HG02852 (cell line): ENCODE results near the gene AMACR.

Experiments used
- ATAC-seq: cut with Tn5 transposase; IDR thresholded peaks from one replicate; pipeline ENCODE4 v1.9.1; 2021; ENCODE audit warnings: mild to moderate bottlenecking, moderate library complexity; ENCODE audit not compliant: unreplicated experiment

Gene AMACR

DNA sequence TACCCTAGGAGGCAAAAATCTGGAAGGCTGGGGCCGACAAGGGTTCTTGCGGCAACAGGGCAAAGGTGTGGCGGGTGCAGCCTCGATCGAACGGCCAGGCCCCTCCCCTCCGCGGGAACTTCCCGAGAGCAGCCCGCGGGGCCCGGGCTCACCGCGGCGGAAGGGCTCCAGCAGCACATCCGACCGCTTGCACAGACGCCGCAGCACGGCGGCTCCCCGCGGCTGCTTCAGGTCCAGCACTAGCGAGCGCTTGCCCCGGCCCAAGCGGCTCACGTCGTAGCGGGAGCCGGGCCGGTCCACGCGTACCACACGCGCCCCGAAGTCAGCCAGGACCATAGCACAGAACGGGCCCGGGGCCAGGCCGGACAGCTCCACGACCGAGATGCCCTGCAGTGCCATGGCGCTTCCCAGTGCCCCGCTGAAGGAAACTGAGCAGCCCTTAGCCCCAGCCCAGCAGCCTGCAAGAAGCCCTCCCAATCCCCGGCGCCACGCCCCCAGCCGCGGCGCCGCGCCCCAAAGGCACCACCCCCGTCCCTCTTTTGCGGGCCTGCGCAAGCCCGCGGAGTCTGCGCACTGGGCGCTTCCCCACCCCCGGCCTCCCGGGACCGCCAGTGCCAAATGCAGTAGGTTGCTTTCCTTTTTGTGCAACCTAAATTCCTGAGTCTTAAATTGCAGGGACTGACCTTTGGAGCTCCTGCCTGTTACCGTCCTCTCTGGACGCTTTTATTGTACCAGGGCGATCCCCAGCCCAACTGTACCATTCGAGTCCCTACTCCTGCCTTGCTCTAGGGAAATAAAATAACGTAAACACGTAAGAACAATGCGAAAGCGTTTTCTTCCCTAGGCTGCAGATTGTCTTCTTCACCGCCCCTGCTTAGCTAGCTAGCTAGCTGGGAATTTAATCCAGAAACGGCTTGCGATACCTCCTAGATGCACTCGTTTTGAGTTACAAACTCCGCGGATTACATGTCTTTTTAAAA is at the start of gene AMACR:
Gene AMACR (minus strand): TSS at position 430 of the 980 bp plus-strand sequence. CDS start 31 bp downstream, at position 399.
- ATAC-seq: peak; percentile 92

DNA sequence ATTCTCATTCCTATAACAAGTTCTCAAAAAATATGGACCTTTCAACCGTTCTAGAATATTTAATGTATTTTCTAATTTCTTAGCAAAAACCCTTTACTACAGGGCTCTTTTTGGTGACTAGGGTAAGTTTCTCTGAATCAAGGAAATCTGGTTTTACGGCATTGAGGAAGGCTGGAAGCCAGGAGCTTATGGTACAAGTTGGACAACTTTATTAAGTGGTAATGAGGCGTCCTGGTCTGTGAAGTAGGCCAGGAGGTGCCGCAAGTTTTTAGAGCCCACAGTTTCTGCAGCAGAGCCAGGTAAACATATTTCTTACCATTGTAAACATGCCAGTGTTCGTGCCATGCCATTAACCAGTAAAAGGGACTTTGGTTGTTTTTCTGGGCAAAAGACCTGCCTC is 49.7 kb upstream of the AMACR start:
- no peak for ATAC-seq

DNA sequence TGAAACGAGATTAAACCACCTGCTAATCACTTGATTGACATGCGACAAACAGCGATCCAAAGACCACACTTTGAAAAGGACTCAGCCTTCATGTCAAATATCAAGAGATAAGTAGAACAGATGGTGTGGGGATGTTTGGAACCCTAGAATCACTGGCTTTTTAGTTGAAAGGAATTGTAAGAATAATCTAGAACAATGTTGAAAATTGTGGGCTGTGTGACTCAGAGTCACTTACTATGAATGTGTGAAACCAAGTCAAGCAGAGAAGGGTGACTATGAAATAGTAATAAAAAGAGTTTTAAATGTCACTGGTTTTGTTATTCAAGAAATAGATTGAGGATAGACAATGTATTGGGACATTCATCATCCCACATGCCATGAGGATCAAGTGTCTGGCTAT is 49.3 kb upstream of the AMACR start:
- no peak for ATAC-seq

DNA sequence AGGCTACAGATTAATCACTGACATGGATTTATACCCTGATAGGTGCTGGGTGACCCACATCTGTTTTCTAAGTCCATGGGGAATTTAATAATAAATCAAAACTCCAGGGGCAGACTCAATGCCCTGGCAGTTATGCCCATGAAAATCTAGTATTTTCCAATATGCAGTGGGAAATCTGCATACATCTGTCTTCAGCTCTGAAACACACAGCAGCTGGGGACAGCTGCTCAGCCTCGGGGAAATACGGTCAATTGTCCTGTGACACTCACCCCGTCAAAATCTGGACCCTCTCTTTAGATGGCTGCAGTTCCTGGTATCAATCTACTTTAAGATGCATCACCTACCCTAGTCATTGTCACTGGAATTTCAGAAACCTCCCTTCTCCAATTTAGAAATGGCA is 47.8 kb upstream of the AMACR start:
- ATAC-seq: no peak

DNA sequence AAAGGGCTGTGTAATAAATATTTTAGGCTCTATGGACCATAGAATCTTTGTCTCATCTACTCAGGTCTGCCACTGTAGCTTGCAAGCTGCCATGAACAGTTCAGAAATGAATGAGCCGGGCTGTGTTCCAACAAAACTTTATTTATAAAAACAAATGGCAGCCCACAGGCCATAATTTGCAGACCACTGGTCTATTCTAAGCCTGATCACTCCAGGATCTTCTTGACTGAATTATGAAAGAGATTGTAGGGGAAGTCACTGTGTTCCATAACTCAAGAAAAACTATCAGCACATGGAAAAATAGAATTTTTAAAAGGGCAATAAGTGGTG is 46.5 kb upstream of the AMACR start:
- ATAC-seq: no peak

DNA sequence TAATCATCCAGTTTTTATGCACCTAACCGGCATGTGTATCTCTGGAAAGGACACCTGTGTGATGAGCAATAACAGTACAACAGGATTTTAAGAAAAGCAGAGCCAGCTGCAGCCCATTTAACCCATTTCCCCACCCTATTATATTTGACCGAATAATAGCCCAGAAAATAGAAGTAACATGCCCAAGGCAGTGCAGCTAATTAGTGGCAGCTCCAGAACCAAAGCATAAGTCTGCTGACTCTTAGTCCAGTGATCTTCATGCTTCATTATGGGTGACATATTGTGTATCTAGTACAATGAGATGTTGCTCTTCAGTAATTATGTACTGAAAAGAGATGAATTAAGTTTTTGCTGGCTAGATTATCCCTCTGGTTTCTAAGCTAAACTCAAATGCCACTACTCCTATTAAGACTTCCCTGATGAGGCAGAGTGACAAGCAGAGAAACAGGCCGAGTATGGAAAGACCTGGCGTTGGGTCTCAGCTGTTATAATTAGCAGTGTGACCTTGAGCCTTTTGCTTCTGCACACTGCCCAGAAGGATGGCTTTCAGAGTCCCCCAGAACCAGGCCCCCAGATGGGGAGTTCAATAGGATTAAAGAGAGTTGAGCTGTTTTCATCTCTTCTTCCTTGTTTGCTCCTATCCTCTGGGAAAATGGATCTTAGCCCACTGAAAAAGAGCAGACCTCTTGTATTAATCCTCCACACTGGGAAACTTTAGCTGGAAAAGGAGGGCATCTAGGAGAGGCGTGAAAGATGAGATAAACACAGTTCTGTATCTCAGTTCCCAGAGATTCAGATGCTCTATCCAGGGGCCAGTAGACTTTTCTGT is 45.9 kb upstream of the AMACR start:
- ATAC-seq: no peak

DNA sequence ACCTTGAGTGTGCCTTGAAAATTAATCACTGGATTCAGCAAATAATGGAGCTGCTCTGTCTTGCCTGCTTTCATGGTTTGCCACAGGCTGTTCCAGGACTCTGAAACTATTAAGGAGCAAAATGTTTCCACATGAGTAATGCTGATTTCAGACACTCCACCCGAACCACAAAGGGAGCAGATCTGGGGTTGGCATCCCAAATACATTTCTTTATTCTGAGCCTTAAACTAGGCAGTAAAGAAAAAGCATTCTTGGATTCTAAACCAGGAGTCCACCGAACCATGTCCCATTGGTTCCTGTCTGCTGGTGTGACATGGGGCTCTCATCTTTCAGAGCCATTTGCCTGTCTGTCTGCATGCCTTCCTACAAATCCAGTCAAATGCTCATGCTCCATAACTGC is 45.3 kb upstream of the AMACR start:
- ATAC-seq: no peak

DNA sequence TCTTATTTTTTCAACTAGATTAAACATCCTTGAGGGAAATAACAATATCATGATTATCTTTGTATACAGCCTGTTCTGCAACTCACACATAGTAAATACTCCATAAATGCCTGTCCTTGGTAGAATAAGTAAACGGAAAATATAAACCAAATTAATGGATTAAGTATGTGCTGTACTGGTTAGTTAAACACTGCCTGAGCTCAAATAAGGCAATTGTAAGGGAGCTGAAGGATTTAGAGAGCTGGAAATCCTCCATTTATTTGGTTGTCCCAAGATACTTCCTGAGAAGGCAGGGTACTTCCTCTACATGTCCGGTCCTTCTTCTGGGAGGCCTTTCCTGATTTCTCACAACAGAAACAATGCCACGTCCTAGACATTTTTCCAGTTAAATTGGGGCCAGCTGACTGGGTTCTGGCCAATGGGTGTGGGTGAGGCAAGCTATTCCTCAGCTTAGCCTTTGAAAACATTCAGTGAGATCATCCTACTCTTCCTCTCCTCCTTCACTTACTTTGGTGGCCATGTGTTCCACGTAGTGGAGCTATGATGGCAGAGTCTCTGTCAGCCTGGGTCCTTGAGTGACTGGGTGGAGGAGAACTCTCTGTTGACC is 43.6 kb upstream of the AMACR start:
- ATAC-seq: no peak

DNA sequence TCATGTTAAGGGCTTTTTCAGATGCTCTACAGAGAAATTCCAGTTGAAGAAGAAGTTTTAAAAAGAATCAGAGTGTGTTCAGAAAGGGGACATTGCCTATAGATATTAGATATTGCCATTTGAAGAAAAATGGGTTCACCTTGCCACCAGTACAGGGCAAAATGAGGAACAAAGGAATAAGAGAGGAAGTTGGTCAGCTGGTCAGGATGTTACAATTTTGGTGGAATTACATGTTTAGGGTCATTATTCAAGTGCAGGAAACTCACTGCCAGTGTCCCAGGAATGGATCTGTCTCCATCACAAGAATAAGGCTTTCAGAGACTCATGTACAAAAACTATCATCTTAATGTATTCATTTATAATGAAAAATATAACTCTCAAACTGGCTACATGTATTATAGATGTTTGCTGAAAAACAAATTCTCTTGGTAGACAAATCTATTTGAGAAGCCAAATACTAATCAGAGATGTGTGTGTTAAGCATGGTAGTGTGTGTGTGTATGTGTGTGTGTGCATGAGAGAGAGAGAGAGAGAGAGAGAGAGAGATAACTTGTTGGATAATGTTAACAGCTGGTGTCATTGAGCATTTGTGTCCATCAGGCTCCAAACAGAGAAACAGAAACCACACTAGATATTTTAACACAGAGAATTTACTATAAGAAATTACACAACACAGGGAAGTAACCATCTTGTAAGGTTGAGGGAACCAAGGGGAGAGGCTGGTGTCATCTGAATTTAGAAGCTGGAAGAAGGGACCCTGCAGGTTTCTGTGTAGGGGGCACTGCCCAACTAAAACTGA is 40.1 kb upstream of the AMACR start:
- no peak for ATAC-seq

DNA sequence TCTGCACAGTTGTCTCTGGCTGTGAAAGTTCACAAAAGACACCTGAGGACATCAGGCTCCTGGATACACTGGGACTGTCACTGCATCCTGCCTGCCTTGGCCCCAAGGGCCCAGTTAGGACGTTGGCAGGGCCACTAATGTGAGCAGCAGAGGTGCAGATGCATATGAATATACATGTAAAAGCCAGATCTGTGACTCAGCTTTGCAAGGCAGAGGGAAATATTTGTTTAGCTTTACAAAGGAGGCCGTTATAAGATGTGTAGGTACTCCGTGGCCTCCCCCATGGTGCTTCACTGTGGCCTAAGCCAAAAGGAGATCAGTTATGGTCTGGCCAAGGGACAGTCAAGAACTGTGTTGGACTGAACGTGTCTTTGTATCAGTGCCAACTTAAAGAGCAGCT is 39.3 kb upstream of the AMACR start:
- ATAC-seq: no peak

DNA sequence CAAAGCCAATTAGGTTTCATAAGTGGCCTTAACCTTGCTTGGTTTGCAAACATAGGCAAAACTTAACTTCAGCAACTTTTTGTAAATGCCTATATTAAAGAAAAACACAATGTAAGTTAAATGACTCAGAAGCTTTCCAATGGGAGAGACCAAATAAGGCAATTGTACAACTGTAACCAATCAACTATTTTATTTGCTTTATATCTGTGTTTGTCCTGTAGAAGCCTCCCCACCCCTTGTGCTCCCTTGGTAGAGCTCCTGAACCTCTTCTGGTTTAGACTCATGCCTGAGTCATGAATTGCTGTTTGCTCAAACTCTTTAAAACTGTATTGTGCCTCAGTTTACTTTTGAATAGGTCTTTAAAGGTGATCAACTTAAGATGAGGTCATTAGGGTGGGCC is 38.1 kb upstream of the AMACR start:
- no peak for ATAC-seq

DNA sequence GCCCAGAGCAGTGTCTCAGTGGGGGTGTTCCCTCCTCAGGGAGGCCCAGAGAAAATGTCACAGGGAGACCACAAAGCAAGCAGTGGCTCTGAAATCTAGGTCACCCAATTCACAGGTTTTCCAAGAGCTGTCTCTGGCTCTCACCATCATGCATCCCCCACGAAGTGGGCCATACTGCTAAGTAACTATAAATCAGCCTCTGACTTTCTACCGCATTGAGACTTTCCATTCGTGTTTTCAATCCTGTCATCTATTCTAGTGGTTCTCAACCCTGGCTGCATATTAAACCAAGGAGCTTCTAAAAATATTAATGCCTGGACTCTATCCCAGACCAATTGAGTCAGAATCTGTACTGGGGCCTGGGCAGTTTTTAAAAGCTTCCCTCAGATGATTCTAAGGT is 37.2 kb upstream of the AMACR start:
- no peak for ATAC-seq

DNA sequence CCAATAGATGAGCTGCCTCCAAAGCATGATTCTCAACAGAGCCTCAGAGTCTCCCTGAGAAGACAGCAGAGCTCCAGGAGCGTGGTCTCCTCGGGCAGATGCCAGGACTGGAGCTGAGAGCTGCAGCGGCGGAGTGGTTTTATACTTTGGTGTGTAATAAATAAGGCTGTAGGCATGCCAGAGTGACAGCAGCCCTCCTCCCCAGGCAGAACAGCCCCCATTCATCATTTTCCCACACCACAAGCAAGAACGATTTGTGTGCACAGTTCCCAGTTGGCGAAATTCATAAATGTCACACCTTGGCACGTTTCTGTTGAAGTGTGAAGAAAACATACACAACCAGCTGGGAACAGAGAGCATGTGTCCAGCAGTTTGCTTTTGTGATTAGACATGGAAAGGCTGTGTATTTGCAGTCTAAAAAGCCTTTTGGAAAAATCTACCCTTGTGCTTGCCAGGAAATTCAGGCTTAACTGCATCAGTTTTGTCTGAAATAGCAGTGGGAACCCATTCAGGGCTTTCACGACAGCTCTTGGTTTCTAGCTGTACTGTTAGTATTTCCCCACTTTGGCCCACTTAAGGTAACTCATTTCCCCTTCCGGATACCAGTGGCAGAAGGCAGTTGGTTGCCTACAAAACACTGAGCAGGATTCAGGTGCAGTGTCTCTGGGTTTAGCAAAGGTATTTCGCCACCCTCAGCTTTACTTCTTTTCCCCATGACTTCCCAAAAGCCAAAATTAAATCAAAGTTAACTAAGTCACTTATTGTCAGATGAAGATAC is 35.4 kb upstream of the AMACR start, which contains the start of gene C1QTNF3:
Gene C1QTNF3 (minus strand): TSS at position 115 of the 778 bp plus-strand sequence. CDS start 88 bp downstream, at position 27.
- no peak for ATAC-seq

DNA sequence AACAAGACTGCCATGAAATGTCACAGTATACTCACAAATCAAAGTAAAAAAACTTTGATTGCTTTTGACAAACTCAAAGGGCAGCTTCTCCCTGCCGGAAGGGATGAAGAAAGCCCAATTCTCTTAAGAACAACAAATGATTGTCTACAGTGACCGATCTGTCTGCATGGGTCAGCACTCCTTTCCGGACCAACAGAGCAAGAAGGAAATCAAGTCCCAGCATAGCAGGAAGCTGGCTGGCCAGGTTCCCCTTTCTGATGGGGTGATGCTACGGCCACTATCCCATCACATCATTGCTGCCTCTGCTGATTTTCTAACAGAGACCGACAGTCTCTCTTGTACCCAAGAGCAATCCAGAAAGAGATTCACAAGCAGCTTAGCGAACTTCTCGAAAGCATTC is 34.5 kb upstream of the AMACR start:
- no peak for ATAC-seq

DNA sequence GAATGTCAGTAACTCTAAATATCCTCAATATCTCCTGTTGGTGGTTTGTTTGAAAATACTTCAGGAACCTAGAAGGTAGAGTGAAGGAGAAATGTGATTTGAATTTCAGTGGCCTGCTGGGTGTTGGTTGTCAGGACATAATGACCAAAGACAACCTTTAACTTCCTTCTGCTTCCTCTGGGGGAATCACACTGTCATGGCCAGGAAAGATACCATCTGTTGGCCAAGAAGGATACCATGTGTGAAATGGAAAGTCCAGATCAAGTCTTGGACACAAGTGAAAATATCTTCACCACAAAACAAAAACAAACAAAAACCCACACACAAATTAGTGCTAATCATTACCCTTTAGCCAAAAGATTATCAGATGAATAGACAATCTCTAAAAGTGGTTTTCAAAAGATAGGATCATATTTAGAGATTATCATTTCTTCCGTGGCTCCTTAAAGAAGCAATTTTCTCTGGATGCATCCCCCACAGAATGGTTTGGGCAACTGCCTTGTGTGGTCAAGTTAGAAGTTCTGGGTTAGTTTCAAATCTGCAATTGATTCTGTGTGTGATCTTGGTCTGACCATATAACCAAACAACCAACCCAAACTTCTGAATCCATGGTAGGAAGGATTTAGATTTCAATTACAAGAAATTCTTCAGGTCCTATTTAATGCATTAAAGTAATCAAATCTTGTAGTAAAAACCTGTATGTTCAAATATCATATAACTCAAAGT is 33.6 kb upstream of the AMACR start:
- no peak for ATAC-seq

DNA sequence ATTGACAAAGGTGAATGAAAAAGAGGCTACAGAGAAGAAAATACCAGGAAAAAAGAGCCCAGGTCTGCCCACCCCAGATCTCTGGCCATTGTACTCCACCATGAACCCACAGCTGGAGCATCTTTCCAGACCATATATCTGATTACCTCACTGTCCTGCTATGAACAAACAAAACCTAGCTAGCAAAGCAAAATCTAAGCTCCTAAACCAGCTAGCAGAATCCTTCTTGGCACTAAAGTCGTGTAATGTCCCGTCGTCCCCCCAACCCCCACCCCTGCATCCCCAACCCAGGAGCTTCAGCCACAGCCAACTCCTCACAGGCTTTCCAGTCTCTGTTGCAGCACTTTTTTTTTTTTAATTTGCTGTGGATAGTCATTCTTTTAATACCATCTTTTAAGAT is 32.6 kb upstream of the AMACR start:
- no peak for ATAC-seq

DNA sequence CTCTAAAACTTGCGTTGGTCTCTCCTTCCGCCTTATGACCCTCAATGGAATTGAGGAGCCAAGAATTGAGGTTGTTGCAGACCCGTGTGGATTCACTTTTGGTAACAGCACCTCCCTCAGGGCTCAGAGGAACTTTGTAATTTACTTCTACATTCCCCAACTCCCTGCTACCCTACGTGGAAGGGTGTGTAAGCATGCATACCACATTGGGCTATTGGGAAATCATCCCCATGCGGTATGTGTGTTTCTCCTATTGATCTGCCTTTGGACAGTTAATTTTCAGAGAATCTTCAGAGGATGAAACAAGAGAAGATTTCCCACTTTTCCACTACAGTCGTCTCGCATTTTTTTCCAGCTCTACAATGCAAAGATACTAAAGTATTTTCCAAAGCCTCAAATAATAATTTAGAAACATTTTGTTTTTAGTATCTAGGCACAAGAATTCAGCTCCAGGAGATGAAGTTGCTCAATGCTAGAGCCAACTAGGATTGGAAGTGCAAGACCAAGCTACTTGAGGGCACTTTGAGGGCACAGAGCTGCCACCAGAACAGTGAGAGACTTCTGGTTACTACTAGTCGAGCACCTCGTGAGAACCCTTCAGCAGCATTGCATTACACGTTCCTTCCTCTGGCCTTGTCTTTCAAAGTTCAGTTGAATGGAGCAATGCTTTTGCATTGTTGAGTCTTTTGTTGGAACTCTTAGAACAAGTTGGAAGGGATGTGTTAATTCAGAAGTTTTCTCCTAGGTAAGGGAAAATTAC is 31.7 kb upstream of the AMACR start:
- no peak for ATAC-seq

DNA sequence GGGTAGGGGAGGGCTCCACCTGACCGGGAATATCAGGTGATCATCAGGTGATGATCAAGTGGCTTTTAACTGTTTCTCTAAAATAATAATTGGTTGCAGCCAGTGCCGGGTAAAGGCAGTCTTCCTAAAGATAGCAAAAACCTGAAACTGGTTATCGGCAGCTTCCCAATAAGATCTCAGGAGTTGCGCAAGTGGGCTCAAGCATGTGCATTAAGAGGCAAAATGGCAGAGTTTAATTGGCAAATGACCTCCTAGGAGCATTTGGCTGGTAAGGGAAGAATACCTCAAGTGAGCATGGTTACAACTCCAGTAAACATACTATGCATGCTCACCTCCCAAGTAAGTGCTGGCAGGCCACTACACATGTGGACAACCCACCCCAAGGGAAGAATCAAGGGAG is 31.0 kb upstream of the AMACR start:
- no peak for ATAC-seq

DNA sequence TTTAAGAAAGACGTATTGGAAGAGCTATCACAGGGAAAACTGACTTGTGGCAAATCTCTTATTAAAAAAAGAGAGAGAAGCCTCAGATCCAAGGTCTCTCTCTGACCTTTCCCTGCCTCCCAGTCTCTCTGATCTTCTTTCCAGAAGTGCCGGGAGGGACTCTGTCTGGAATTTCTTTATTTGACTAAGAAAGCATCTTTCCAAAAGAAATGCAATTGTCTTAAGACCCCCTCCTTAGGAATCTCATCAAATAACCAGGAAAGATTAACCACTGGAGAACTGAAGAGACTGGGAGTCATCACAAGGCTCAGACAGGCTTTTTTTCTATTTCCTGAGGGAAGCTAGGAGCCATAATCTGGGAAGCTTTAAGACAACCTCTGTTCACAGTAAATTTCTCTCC is 30.5 kb upstream of the AMACR start:
- ATAC-seq: no peak
